ENCODE measurements around the gene CD82.

- TF ChIP-seq CTCF (conservative IDR thresholded peaks at IDR 0.05) (no peak), EZH2 (IDR thresholded peaks at IDR 0.05; ENCODE audit: low read depth) (no peak)
These were observed 32.7 kb upstream of the CD82 start for GRCh38 chr11:44532809-44533208.
